ENCODE measurements around the gene GSDME. TPM values are rescaled to one million over a fixed set of nuclear protein-coding genes. Genes with fewer than 3 reads are reported as not detected.

GSDME gene
- total RNA-seq, 1 experiment from 2014 or later = 46.1 TPM

GRCh38 chr7:24718977-24719491, 38.2 kb downstream of the GSDME start:
- H3K27me3 Mint-ChIP-seq (ENCODE audit: insufficient read depth, unreplicated experiment) = no peaks in the 10 kb centered on the region
- no peak overlapping the region for H3K4me3 Mint-ChIP-seq (ENCODE audit: unreplicated experiment)
- DNase-seq (ENCODE audit: unreplicated experiment) = no peak
- intact Hi-C loops (cut with micrococcal nuclease) = no loop called here
- CTCF ChIA-PET = interaction anchor here (0.8 to 1.0 kb wide), 2 partner anchors 15 to 25 kb away, joined by 3 read pairs; no protein-coding TSS in a partner anchor
- TF ChIP-seq CTCF (IDR thresholded peaks at IDR 0.05; ENCODE audit: unreplicated experiment) = no peak
- BruUV-seq (replicated peaks) = no TSS peak
- H3K36me3 Mint-ChIP-seq (ENCODE audit: insufficient read depth, unreplicated experiment) = no peaks in the 10 kb centered on the region
- peaks cover 21% of the 10 kb centered on the region for H3K4me1 Mint-ChIP-seq (ENCODE audit: insufficient read depth, unreplicated experiment)
- no peaks in the 10 kb centered on the region for H3K9me3 Mint-ChIP-seq (ENCODE audit: unreplicated experiment)
- POLR2A ChIA-PET = no interaction called here
- no peak overlapping the region for H3K27ac Mint-ChIP-seq (ENCODE audit: low read depth, unreplicated experiment)

GRCh38 chr7:24718431-24718831, 38.8 kb downstream of the GSDME start:
- H3K9me3 Mint-ChIP-seq (ENCODE audit: unreplicated experiment) = no peaks in the 10 kb centered on the region
- no peaks in the 10 kb centered on the region for H3K36me3 Mint-ChIP-seq (ENCODE audit: insufficient read depth, unreplicated experiment)
- ChIA-PET POLR2A (interaction anchor here (0.9 to 1.5 kb wide), 2 partner anchors 15 to 24 kb away, joined by 3 to 7 read pairs; no protein-coding TSS in a partner anchor), CTCF (interaction anchor here (0.5 to 1.3 kb wide), 7 partner anchors 14 to 1042 kb away, joined by 3 to 4 read pairs (median 4); no protein-coding TSS in a partner anchor)
- no TSS peak for BruUV-seq (replicated peaks)
- no peak for TF ChIP-seq CTCF (IDR thresholded peaks at IDR 0.05; ENCODE audit: unreplicated experiment)
- H3K27ac Mint-ChIP-seq (ENCODE audit: low read depth, unreplicated experiment) = no peak overlapping the region
- H3K4me1 Mint-ChIP-seq (ENCODE audit: insufficient read depth, unreplicated experiment) = peaks cover 21% of the 10 kb centered on the region
- no peak for DNase-seq (ENCODE audit: unreplicated experiment)
- H3K4me3 Mint-ChIP-seq (ENCODE audit: unreplicated experiment) = no peak overlapping the region
- intact Hi-C loops (cut with micrococcal nuclease) = no loop called here
- no peaks in the 10 kb centered on the region for H3K27me3 Mint-ChIP-seq (ENCODE audit: insufficient read depth, unreplicated experiment)

GRCh38 chr7:24717694-24718320, 39.5 kb downstream of the GSDME start:
- H3K4me3 Mint-ChIP-seq (ENCODE audit: unreplicated experiment) = no peak overlapping the region
- no peaks in the 10 kb centered on the region for H3K36me3 Mint-ChIP-seq (ENCODE audit: insufficient read depth, unreplicated experiment)
- H3K27me3 Mint-ChIP-seq (ENCODE audit: insufficient read depth, unreplicated experiment) = no peaks in the 10 kb centered on the region
- H3K4me1 Mint-ChIP-seq (ENCODE audit: insufficient read depth, unreplicated experiment) = peaks cover 21% of the 10 kb centered on the region
- H3K27ac Mint-ChIP-seq (ENCODE audit: low read depth, unreplicated experiment) = no peak overlapping the region
- no TSS peak for BruUV-seq (replicated peaks)
- intact Hi-C loops (cut with micrococcal nuclease) = no loop called here
- POLR2A ChIA-PET = interaction anchor here (0.9 to 1.5 kb wide), 2 partner anchors 14 to 24 kb away, joined by 3 to 7 read pairs; no protein-coding TSS in a partner anchor
- DNase-seq (ENCODE audit: unreplicated experiment) = no peak
- no peaks in the 10 kb centered on the region for H3K9me3 Mint-ChIP-seq (ENCODE audit: unreplicated experiment)
- CTCF ChIA-PET = interaction anchor here (0.6 to 1.3 kb wide), 4 partner anchors 38 to 1041 kb away, joined by 3 to 4 read pairs (median 4); no protein-coding TSS in a partner anchor
- no peak for TF ChIP-seq CTCF (IDR thresholded peaks at IDR 0.05; ENCODE audit: unreplicated experiment)

- DNase-seq (ENCODE audit: unreplicated experiment) = no peak
- TF ChIP-seq CTCF (IDR thresholded peaks at IDR 0.05; ENCODE audit: unreplicated experiment) = no peak
- no peaks in the 10 kb centered on the region for H3K27me3 Mint-ChIP-seq (ENCODE audit: insufficient read depth, unreplicated experiment)
- H3K4me1 Mint-ChIP-seq (ENCODE audit: insufficient read depth, unreplicated experiment) = peaks cover 16% of the 10 kb centered on the region
- ChIA-PET POLR2A (interaction anchor here (1.5 kb wide), 1 partner anchor 14 kb away, joined by 7 read pairs; no protein-coding TSS in a partner anchor), CTCF (no interaction called here)
- H3K4me3 Mint-ChIP-seq (ENCODE audit: unreplicated experiment) = no peak overlapping the region
- intact Hi-C loops (cut with micrococcal nuclease) = no loop called here
- H3K36me3 Mint-ChIP-seq (ENCODE audit: insufficient read depth, unreplicated experiment) = peaks cover 4% of the 10 kb centered on the region
- no peak overlapping the region for H3K27ac Mint-ChIP-seq (ENCODE audit: low read depth, unreplicated experiment)
- no peaks in the 10 kb centered on the region for H3K9me3 Mint-ChIP-seq (ENCODE audit: unreplicated experiment)
- BruUV-seq (replicated peaks) = no TSS peak
Observed at GRCh38 chr7:24717247-24717622, 40.0 kb downstream of the GSDME start.

All from MCF 10A (cell line).